ENCODE measurements around the gene PPM1G. TPM values are rescaled to one million over a fixed set of nuclear protein-coding genes. Genes with fewer than 3 reads are reported as not detected.
A peak's percentile ranks its signal among the peaks of the same experiment; 100 is the strongest.

The PPM1G gene
- total and polyA plus RNA-seq, 3 experiments from 2014 or later: 104 to 191 (median 189) TPM

- CTCF ChIA-PET: interaction anchor here (1.0 kb wide), 1 partner anchor 13 kb away, joined by 4 read pairs; no protein-coding TSS in a partner anchor
- no peaks in the 10 kb centered on the region for H3K4me1 ChIP-seq (ENCODE audit: insufficient read depth, low read length)
- Mint-ChIP-seq H3K4me3 (peak overlapping the region in 1 of 7 donors; percentile 49), H3K27me3 (peaks cover 0 to 2% of the 10 kb centered on the region in 2 donors), H3K36me3 (peaks cover 14 to 72% (median 27%) of the 10 kb centered on the region in 3 donors), H3K9me3 (no peaks in the 10 kb centered on the region), H3K27ac (peak overlapping the region in 3 of 8 donors; percentile 49 to 80 (median 80)), H3K4me1 (peaks cover 0 to 4% (median 4%) of the 10 kb centered on the region in 3 donors)
- no peak overlapping the region for H3K27ac ChIP-seq (ENCODE audit: low read depth, low read length)
- POLR2A ChIA-PET: no interaction called here
- no peaks in the 10 kb centered on the region for H3K9me3 ChIP-seq (ENCODE audit: low read length)
- no peak for DNase-seq
- no peaks in the 10 kb centered on the region for H3K27me3 ChIP-seq (ENCODE audit: insufficient read depth, low read length, poor library complexity, severe bottlenecking)
- peaks cover 35% of the 10 kb centered on the region for H3K36me3 ChIP-seq (ENCODE audit: insufficient read depth, low read length)
- no peak overlapping the region for H3K4me3 ChIP-seq (ENCODE audit: low read length)
These were observed 33.5 kb upstream of the PPM1G start for GRCh38 chr2:27442920-27443282.

- Histone ChIP-seq H3K9me3 (ENCODE audit: low read length) (no peaks in the 10 kb centered on the region), H3K36me3 (ENCODE audit: insufficient read depth, low read length) (peaks cover 39% of the 10 kb centered on the region), H3K4me3 (ENCODE audit: low read length) (no peak within 1 kb of the TSS), H3K4me1 (ENCODE audit: insufficient read depth, low read length) (no peaks in the 10 kb centered on the region), H3K27ac (ENCODE audit: low read depth, low read length) (no peak within 1 kb of the TSS), H3K27me3 (ENCODE audit: insufficient read depth, low read length, poor library complexity, severe bottlenecking) (no peaks in the 10 kb centered on the region)
- H3K4me1 Mint-ChIP-seq: peaks cover 0 to 4% (median 4%) of the 10 kb centered on the region in 3 donors
- H3K27ac Mint-ChIP-seq: peak within 1 kb of the TSS in 3 of 8 donors; percentile 49 to 80 (median 80)
- POLR2A ChIA-PET: no interaction called here
- CTCF ChIA-PET: interaction anchor here (0.9 to 2.1 kb wide), 3 partner anchors 10 to 12 kb away, joined by 3 to 6 read pairs (median 4); no protein-coding TSS in a partner anchor
- H3K4me3 Mint-ChIP-seq: peak within 1 kb of the TSS in 2 of 7 donors; percentile 4 to 49
- peaks cover 14 to 71% (median 25%) of the 10 kb centered on the region in 3 donors for H3K36me3 Mint-ChIP-seq
- H3K27me3 Mint-ChIP-seq: peaks cover 0 to 2% of the 10 kb centered on the region in 2 donors
- H3K9me3 Mint-ChIP-seq: no peaks in the 10 kb centered on the region
- DNase-seq: peak; percentile 34 to 74 (median 47)
These were observed 32.8 kb upstream of the PPM1G start, which contains the start of gene KRTCAP3 for GRCh38 chr2:27441958-27442919. Gene KRTCAP3, plus strand, starts transcription at chr2:27442381. Its CDS starts 32 bp downstream, at chr2:27442413.

- CTCF ChIA-PET: interaction anchor here (0.9 to 2.1 kb wide), 2 partner anchors 9 to 11 kb away, joined by 3 to 6 read pairs; no protein-coding TSS in a partner anchor
- H3K4me1 Mint-ChIP-seq: peaks cover 0 to 4% (median 4%) of the 10 kb centered on the region in 3 donors
- H3K4me3 ChIP-seq (ENCODE audit: low read length): no peak overlapping the region
- DNase-seq: no peak
- no peak overlapping the region for H3K27ac Mint-ChIP-seq
- peaks cover 48% of the 10 kb centered on the region for H3K36me3 ChIP-seq (ENCODE audit: insufficient read depth, low read length)
- peaks cover 14 to 77% (median 31%) of the 10 kb centered on the region in 3 donors for H3K36me3 Mint-ChIP-seq
- POLR2A ChIA-PET: no interaction called here
- H3K9me3 ChIP-seq (ENCODE audit: low read length): no peaks in the 10 kb centered on the region
- H3K4me1 ChIP-seq (ENCODE audit: insufficient read depth, low read length): no peaks in the 10 kb centered on the region
- no peaks in the 10 kb centered on the region for H3K27me3 ChIP-seq (ENCODE audit: insufficient read depth, low read length, poor library complexity, severe bottlenecking)
- peak overlapping the region in 1 of 7 donors; percentile 28 for H3K4me3 Mint-ChIP-seq
- peaks cover 0 to 2% of the 10 kb centered on the region in 2 donors for H3K27me3 Mint-ChIP-seq
- H3K27ac ChIP-seq (ENCODE audit: low read depth, low read length): no peak overlapping the region
- H3K9me3 Mint-ChIP-seq: no peaks in the 10 kb centered on the region
These were observed 32.0 kb upstream of the PPM1G start for GRCh38 chr2:27441226-27441926.

GRCh38 chr2:27435628-27436027 is 26.2 kb upstream of the PPM1G start:
- peaks cover 16 to 85% (median 46%) of the 10 kb centered on the region in 3 donors for H3K36me3 Mint-ChIP-seq
- Histone ChIP-seq H3K27ac (ENCODE audit: low read depth, low read length) (no peak overlapping the region), H3K36me3 (ENCODE audit: insufficient read depth, low read length) (peaks cover 69% of the 10 kb centered on the region), H3K4me3 (ENCODE audit: low read length) (no peak overlapping the region), H3K4me1 (ENCODE audit: insufficient read depth, low read length) (peaks cover 10% of the 10 kb centered on the region), H3K9me3 (ENCODE audit: low read length) (no peaks in the 10 kb centered on the region), H3K27me3 (ENCODE audit: insufficient read depth, low read length, poor library complexity, severe bottlenecking) (no peaks in the 10 kb centered on the region)
- peaks cover 0 to 3% of the 10 kb centered on the region in 2 donors for H3K27me3 Mint-ChIP-seq
- ChIA-PET POLR2A (no interaction called here), CTCF (no interaction called here)
- peak overlapping the region in 4 of 8 donors; percentile 47 to 93 (median 85) for H3K27ac Mint-ChIP-seq
- H3K4me1 Mint-ChIP-seq: peaks cover 26 to 28% (median 27%) of the 10 kb centered on the region in 3 donors
- no peaks in the 10 kb centered on the region for H3K9me3 Mint-ChIP-seq
- peak overlapping the region in 1 of 7 donors; percentile 41 for H3K4me3 Mint-ChIP-seq
- DNase-seq: no peak

GRCh38 chr2:27431395-27431794 is 22.0 kb upstream of the PPM1G start:
- H3K27me3 Mint-ChIP-seq: peaks cover 0 to 3% of the 10 kb centered on the region in 2 donors
- no peak overlapping the region for H3K27ac ChIP-seq (ENCODE audit: low read depth, low read length)
- peak overlapping the region; percentile 47 to 84 (median 68) for H3K4me3 Mint-ChIP-seq

GRCh38 chr2:27428978-27429541 is 19.7 kb upstream of the PPM1G start:
- Mint-ChIP-seq H3K36me3 (peaks cover 0 to 32% (median 12%) of the 10 kb centered on the region in 3 donors), H3K4me1 (peaks cover 41 to 53% (median 50%) of the 10 kb centered on the region in 3 donors), H3K27ac (peak overlapping the region; percentile 85 to 98 (median 96)), H3K27me3 (no peaks in the 10 kb centered on the region), H3K9me3 (no peaks in the 10 kb centered on the region), H3K4me3 (peak overlapping the region; percentile 94 to 99 (median 98))
- Histone ChIP-seq H3K4me3 (ENCODE audit: low read length) (peak overlapping the region; percentile 90), H3K27ac (ENCODE audit: low read depth, low read length) (peak overlapping the region; percentile 90), H3K27me3 (ENCODE audit: insufficient read depth, low read length, poor library complexity, severe bottlenecking) (no peaks in the 10 kb centered on the region), H3K36me3 (ENCODE audit: insufficient read depth, low read length) (peaks cover 12% of the 10 kb centered on the region), H3K4me1 (ENCODE audit: insufficient read depth, low read length) (peaks cover 29% of the 10 kb centered on the region), H3K9me3 (ENCODE audit: low read length) (no peaks in the 10 kb centered on the region)
- ChIA-PET CTCF (interaction anchor here (0.8 to 2.8 kb wide), 6 partner anchors 14 to 254 kb away, joined by 3 to 11 read pairs (median 4); partner anchors contain the start of genes EIF2B4, MPV17, PPM1G and SNX17), POLR2A (interaction anchor here (0.5 to 3.5 kb wide), 6 partner anchors 20 to 153 kb away, joined by 3 to 25 read pairs (median 3); partner anchors contain the start of genes GTF3C2, PPM1G, ZNF512 and ZNF513)
- peak in 4 of 5 donors; percentile 63 to 81 (median 71) for DNase-seq

More at GRCh38 chr2:27431395-27431794, 22.0 kb upstream of the PPM1G start:
- H3K4me3 ChIP-seq (ENCODE audit: low read length): no peak overlapping the region
- H3K4me1 Mint-ChIP-seq: peaks cover 44 to 53% (median 50%) of the 10 kb centered on the region in 3 donors
- ChIA-PET CTCF (interaction anchor here (1.0 to 1.4 kb wide), 3 partner anchors 10 to 167 kb away, joined by 3 to 6 read pairs (median 5); no protein-coding TSS in a partner anchor), POLR2A (no interaction called here)
- no peaks in the 10 kb centered on the region for H3K9me3 Mint-ChIP-seq
- H3K27me3 ChIP-seq (ENCODE audit: insufficient read depth, low read length, poor library complexity, severe bottlenecking): no peaks in the 10 kb centered on the region
- H3K4me1 ChIP-seq (ENCODE audit: insufficient read depth, low read length): peaks cover 29% of the 10 kb centered on the region
- DNase-seq: peak in 1 of 5 donors; percentile 21
- peaks cover 4 to 56% (median 29%) of the 10 kb centered on the region in 3 donors for H3K36me3 Mint-ChIP-seq
- H3K27ac Mint-ChIP-seq: peak overlapping the region; percentile 54 to 96 (median 80)
- no peaks in the 10 kb centered on the region for H3K9me3 ChIP-seq (ENCODE audit: low read length)
- peaks cover 35% of the 10 kb centered on the region for H3K36me3 ChIP-seq (ENCODE audit: insufficient read depth, low read length)

Data from CD8-positive, alpha-beta memory T cell (primary cell).